Thoracic aorta (tissue), 2 donors: ENCODE data around the gene KCNK5. TPM values are rescaled to one million over a fixed set of nuclear protein-coding genes. Genes with fewer than 3 reads are reported as not detected.

Experiments
- ATAC-seq: fragments of 150-250 bp; one replicate; pipeline ENCODE4 v1.8.0; 2017; ENCODE audit warnings: low read depth; ENCODE audit not compliant: insufficient number of reproducible peaks, low FRiP score
- DNase-seq: peaks from one replicate; pipeline ENCODE4 v3.0.0-alpha.2; 2020; ENCODE audit warnings: low spot score
- H3K27ac ChIP-seq, 2 donors: fragments of 200-600 bp; sonication (generic); 1 replicate in 1 of 2; 2 replicates in 1 of 2; pipeline ENCODE4 v1.5.1; 2016; ENCODE audit warnings: mild to moderate bottlenecking in 2 of 2, moderate library complexity in 2 of 2
- H3K27me3 ChIP-seq: fragments of 200-600 bp; sonication (generic); replicated peaks from 2 replicates; pipeline ENCODE4 v1.6.0; 2016; ENCODE audit warnings: mild to moderate bottlenecking; ENCODE audit not compliant: insufficient read depth
- H3K36me3 ChIP-seq: fragments of 200-600 bp; sonication (generic); one replicate; pipeline ENCODE4 v1.5.1; 2016
- H3K4me1 ChIP-seq, 2 donors: fragments of 200-600 bp; sonication (generic); 1 replicate in 1 of 2; 2 replicates in 1 of 2; pipeline versions ENCODE4 v1.5.1 to v1.6.0; 2016; ENCODE audit warnings: low read depth in 2 of 2, mild to moderate bottlenecking in 1 of 2; ENCODE audit not compliant: control insufficient read depth in 1 of 2
- H3K4me3 ChIP-seq: fragments of 200-600 bp; sonication (generic); 2 replicates; pipeline ENCODE4 v1.5.1; 2016; ENCODE audit warnings: mild to moderate bottlenecking
- H3K9me3 ChIP-seq: fragments of 200-600 bp; sonication (generic); 2 replicates; pipeline ENCODE4 v1.5.1; 2016
- CTCF ChIP-seq: fragments of 200-600 bp; sonication (generic); IDR thresholded peaks from one replicate; pipeline ENCODE4 v1.5.1; 2019; ENCODE audit warnings: antibody characterized with exemption
- total RNA-seq, 2 donors: library from RNA; depleted of rRNA; stranded (reverse); fragments of >200 nt; gene quantifications; one replicate each; pipeline versions ENCODE4 v1.1.0 to v1.2.3, GENCODE V29; 2016

The KCNK5 gene
- total RNA-seq, 2 donors from 2014 or later, result 0.41 to 8.6 TPM

GRCh38 chr6:39225946-39226437 lies 3.3 kb downstream of the KCNK5 start:
- DNase-seq, result no peak

GRCh38 chr6:39225543-39225942 lies 3.7 kb downstream of the KCNK5 start:
- H3K4me3 ChIP-seq, result no peak overlapping the region
- no peak for DNase-seq
- no peaks in the 10 kb centered on the region for H3K9me3 ChIP-seq
- no peaks in the 10 kb centered on the region for H3K27me3 ChIP-seq
- no peaks in the 10 kb centered on the region for H3K36me3 ChIP-seq
- no peak for TF ChIP-seq CTCF
- no peak for ATAC-seq
- H3K4me1 ChIP-seq, result peaks cover 0 to 16% of the 10 kb centered on the region in 2 donors
- H3K27ac ChIP-seq, result no peak overlapping the region

More at GRCh38 chr6:39225946-39226437, 3.3 kb downstream of the KCNK5 start:
- H3K9me3 ChIP-seq, result no peaks in the 10 kb centered on the region
- H3K36me3 ChIP-seq, result no peaks in the 10 kb centered on the region
- peaks cover 0 to 16% of the 10 kb centered on the region in 2 donors for H3K4me1 ChIP-seq
- no peak overlapping the region for H3K4me3 ChIP-seq
- no peak for TF ChIP-seq CTCF
- ATAC-seq, result no peak
- no peaks in the 10 kb centered on the region for H3K27me3 ChIP-seq
- no peak overlapping the region for H3K27ac ChIP-seq

DNA sequence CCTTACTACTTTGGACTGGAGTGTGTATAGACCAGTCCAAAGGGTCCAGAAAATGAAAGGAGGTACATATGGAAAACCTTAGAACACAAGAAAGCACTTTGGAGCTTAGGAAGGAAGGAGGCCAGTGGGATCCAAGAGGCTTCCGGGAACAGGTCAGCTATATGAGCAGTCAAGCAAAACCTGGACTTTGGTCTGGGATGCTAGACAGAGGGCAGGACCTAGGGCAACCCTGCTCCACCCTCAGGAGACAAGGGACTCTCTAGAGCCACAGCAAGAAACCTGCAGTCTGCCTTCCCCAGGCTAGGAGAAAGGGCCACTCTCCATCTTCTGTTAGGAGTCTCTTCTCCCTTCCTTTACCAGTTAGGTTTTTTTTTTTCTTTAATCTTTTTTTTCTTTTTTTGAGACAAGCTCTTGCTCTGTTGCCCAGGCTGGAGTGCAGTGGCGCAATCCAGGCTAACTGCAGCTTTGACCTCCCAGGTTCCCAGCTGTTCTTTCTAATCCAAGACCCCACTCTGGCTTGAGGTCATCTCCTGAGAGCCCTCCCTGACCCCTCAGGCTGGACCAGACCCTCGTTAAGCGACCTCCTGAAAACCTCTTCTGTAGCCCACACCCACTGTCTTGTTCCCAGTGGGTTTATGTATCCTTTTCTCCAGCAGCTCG lies 4.6 kb downstream of the KCNK5 start:
- no peak for TF ChIP-seq CTCF
- Histone ChIP-seq H3K4me1 (peaks cover 0 to 11% of the 10 kb centered on the region in 2 donors), H3K4me3 (no peak overlapping the region), H3K9me3 (no peaks in the 10 kb centered on the region), H3K27me3 (no peaks in the 10 kb centered on the region), H3K27ac (no peak overlapping the region), H3K36me3 (no peaks in the 10 kb centered on the region)
- DNase-seq, result no peak
- no peak for ATAC-seq

- no peak for TF ChIP-seq CTCF
- no peak overlapping the region for H3K4me3 ChIP-seq
Measured at GRCh38 chr6:39224011-39224410, 5.3 kb downstream of the KCNK5 start.

GRCh38 chr6:39223555-39223954 lies 5.7 kb downstream of the KCNK5 start:
- DNase-seq (no peak), ATAC-seq (no peak)
- Histone ChIP-seq H3K4me3 (no peak overlapping the region), H3K9me3 (no peaks in the 10 kb centered on the region), H3K36me3 (no peaks in the 10 kb centered on the region), H3K27ac (no peak overlapping the region), H3K27me3 (no peaks in the 10 kb centered on the region), H3K4me1 (peaks cover 0 to under 1% of the 10 kb centered on the region in 2 donors)
- TF ChIP-seq CTCF, result no peak

More at GRCh38 chr6:39224011-39224410, 5.3 kb downstream of the KCNK5 start:
- Histone ChIP-seq H3K27ac (no peak overlapping the region), H3K9me3 (no peaks in the 10 kb centered on the region), H3K4me1 (peaks cover 0 to 5% of the 10 kb centered on the region in 2 donors), H3K36me3 (no peaks in the 10 kb centered on the region), H3K27me3 (no peaks in the 10 kb centered on the region)
- ATAC-seq (no peak), DNase-seq (no peak)
